Measurements from ENCODE around the gene PLIN5.
A peak's percentile ranks its signal among the peaks of the same experiment; 100 is the strongest.

DNA sequence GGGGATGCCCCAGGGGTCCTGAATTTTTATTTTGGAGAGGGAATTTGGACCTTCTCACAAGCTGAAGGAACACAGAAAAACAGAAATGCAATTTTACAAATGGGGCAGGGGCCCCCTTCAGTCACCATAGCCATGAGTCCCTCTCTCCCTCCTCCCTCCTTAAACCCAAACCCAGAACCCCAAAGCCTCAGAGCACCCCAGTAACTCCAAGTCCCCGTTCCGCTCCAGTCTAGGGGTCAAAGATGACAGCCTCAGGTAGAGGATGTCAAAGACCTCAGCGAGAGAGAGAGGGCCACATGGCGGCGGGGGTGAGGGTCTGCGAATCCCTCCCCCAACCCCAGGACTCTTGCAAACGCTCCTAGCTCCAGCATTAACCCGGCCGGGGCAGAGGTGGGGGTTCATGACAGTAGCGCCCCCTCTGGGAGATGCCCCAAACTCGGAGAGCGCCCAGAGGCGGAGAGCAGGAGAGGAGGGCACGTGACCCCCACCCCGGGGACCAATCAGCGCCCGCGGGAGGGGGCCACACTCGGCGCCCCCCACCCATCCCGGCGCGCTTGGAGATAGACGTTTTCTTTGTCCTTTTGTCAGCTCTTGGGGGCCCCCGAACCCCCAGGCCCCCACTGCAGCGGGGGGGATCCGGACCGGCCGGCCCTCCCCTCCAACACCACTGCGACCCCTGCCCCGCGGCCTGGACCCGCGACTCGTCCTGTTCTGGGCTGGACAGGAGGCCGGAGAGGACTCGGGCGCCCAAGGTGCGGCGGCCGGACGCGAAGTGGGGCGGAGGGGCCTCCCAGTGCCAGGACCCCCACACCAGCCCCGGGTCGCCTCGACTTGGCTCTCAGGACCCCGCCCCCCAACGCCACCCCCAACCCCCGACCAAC lies 45.2 kb upstream of the PLIN5 start:
- TF ChIP-seq YY1 (IDR thresholded peaks at IDR 0.05; ENCODE audit: extremely low read depth, insufficient replicate concordance, low read depth, low read length) (no peak), CEBPB (IDR thresholded peaks at IDR 0.05; ENCODE audit: low read depth) (no peak), POLR2A (IDR thresholded peaks at IDR 0.05; ENCODE audit: borderline replicate concordance, extremely low read depth, insufficient read depth, insufficient read length) (no peak), SP1 (IDR thresholded peaks at IDR 0.05; ENCODE audit: low read depth) (no peak), RAD21 (IDR thresholded peaks at IDR 0.05; ENCODE audit: low read depth) (no peak), EZH2 (IDR thresholded peaks at IDR 0.05) (no peak)
- TF ChIP-seq, protein P1, sequence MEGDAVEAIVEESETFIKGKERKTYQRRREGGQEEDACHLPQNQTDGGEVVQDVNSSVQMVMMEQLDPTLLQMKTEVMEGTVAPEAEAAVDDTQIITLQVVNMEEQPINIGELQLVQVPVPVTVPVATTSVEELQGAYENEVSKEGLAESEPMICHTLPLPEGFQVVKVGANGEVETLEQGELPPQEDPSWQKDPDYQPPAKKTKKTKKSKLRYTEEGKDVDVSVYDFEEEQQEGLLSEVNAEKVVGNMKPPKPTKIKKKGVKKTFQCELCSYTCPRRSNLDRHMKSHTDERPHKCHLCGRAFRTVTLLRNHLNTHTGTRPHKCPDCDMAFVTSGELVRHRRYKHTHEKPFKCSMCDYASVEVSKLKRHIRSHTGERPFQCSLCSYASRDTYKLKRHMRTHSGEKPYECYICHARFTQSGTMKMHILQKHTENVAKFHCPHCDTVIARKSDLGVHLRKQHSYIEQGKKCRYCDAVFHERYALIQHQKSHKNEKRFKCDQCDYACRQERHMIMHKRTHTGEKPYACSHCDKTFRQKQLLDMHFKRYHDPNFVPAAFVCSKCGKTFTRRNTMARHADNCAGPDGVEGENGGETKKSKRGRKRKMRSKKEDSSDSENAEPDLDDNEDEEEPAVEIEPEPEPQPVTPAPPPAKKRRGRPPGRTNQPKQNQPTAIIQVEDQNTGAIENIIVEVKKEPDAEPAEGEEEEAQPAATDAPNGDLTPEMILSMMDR (IDR thresholded peaks at IDR 0.05 in 2 of 3, conservative IDR thresholded peaks at IDR 0.05 in 1 of 3; ENCODE audit: borderline replicate concordance in 1 of 3, insufficient read depth in 1 of 3, low read depth in 2 of 3, low read length in 2 of 3), result peak in 2 of 3 experiments; percentile 46 to 52; a peak in 5 of 6 replicates

Data from HCT116 (cell line).